PC-9 (cell line): Measurements from ENCODE around the gene DCP2. TPM values are rescaled to one million over a fixed set of nuclear protein-coding genes. Genes with fewer than 3 reads are reported as not detected.

Experiments used
- BruUV-seq: library from RNA; stranded (reverse); fragments of 400-500 nt; replicated peaks from 2 replicates; lab custom pipeline; 2021; lab: Mats Ljungman, UMichigan
- CTCF ChIA-PET: fragments of 300-600 bp; sonication (Branson Sonifier 250); formaldehyde crosslinking; loops from one replicate; lab custom pipeline; 2022; ENCODE audit warnings: antibody characterized with exemption; lab: Charles Lee
- POLR2A ChIA-PET: fragments of 300-600 bp; sonication (Branson Sonifier 250); formaldehyde crosslinking; loops from one replicate; lab custom pipeline; 2022; ENCODE audit warnings: antibody characterized with exemption; ENCODE audit not compliant: unreplicated experiment; lab: Charles Lee
- DNase-seq, 2 experiments: peaks; one replicate each; pipeline versions ENCODE4 v3.0.0 to v3.0.0-alpha.2; 2015 to 2022; ENCODE audit warnings: mixed read lengths in 1 of 2
- H2AFZ ChIP-seq: fragments of 200-600 bp; sonication (generic); 2 replicates; pipeline ENCODE4 v1.8.1; 2017; ENCODE audit warnings: antibody characterized with exemption
- H3F3A ChIP-seq: fragments of 200-600 bp; sonication (generic); 2 replicates; pipeline ENCODE4 v1.8.1; 2017; ENCODE audit warnings: antibody characterized with exemption, mild to moderate bottlenecking, low read depth; ENCODE audit not compliant: insufficient read depth
- H3K27ac ChIP-seq: fragments of 200-600 bp; sonication (generic); 2 replicates; pipeline ENCODE4 v1.6.1; 2016; ENCODE audit warnings: mixed run types
- H3K27me3 ChIP-seq: fragments of 200-600 bp; sonication (generic); 2 replicates; pipeline ENCODE4 v1.6.1; 2016; ENCODE audit warnings: low read depth, mixed run types; ENCODE audit not compliant: insufficient read depth
- H3K36me3 ChIP-seq: fragments of 200-600 bp; sonication (generic); 2 replicates; pipeline ENCODE4 v1.6.1; 2016; ENCODE audit warnings: low read depth, mixed run types
- H3K4me1 ChIP-seq: fragments of 200-600 bp; sonication (generic); replicated peaks from 2 replicates; pipeline ENCODE4 v1.6.1; 2016; ENCODE audit warnings: mixed run types; ENCODE audit not compliant: insufficient read depth
- H3K4me2 ChIP-seq: fragments of 200-600 bp; sonication (generic); 2 replicates; pipeline ENCODE4 v1.6.1; 2017; ENCODE audit warnings: mixed run types
- H3K4me3 ChIP-seq: fragments of 200-600 bp; sonication (generic); 2 replicates; pipeline ENCODE4 v1.6.1; 2016; ENCODE audit warnings: mixed run types
- H3K79me2 ChIP-seq: fragments of 200-600 bp; sonication (generic); 2 replicates; pipeline ENCODE4 v1.6.1; 2017; ENCODE audit warnings: low read depth, mixed run types
- H3K9me2 ChIP-seq: fragments of 200-600 bp; sonication (generic); 2 replicates; pipeline ENCODE4 v1.8.1; 2017; ENCODE audit warnings: mild to moderate bottlenecking; ENCODE audit not compliant: insufficient read depth
- H3K9me3 ChIP-seq: fragments of 200-600 bp; sonication (generic); 2 replicates; pipeline ENCODE4 v1.8.1; 2016; ENCODE audit warnings: low read depth; ENCODE audit not compliant: insufficient read depth
- H4K20me1 ChIP-seq: fragments of 200-600 bp; sonication (generic); 2 replicates; pipeline ENCODE4 v1.8.1; 2017; ENCODE audit not compliant: insufficient read depth
- EZH2 ChIP-seq: fragments of 200-600 bp; sonication (generic); IDR thresholded peaks from 2 replicates; pipeline ENCODE4 v1.8.0; 2017; ENCODE audit warnings: antibody characterized with exemption, low read depth
- intact Hi-C: fragments of 100-400 bp; cut with micrococcal nuclease; formaldehyde crosslinking; loops from one replicate; pipeline ENCODE4 v1.10.0; 2022; ENCODE audit not compliant: unreplicated experiment
- total RNA-seq: library from RNA; stranded (reverse); gene quantifications from 2 replicates; pipeline ENCODE4 v1.2.3, GENCODE V29; 2021
- TF ChIP-seq, protein P1 (sequence below): fragments of 200-600 bp; sonication (generic); conservative IDR thresholded peaks from 2 replicates; pipeline ENCODE4 v1.6.1; 2017; ENCODE audit warnings: mixed run types, antibody characterized with exemption, mild to moderate bottlenecking, moderate library complexity

Gene DCP2
- total RNA-seq, 1 experiment from 2014 or later: 45.6 TPM

DNA sequence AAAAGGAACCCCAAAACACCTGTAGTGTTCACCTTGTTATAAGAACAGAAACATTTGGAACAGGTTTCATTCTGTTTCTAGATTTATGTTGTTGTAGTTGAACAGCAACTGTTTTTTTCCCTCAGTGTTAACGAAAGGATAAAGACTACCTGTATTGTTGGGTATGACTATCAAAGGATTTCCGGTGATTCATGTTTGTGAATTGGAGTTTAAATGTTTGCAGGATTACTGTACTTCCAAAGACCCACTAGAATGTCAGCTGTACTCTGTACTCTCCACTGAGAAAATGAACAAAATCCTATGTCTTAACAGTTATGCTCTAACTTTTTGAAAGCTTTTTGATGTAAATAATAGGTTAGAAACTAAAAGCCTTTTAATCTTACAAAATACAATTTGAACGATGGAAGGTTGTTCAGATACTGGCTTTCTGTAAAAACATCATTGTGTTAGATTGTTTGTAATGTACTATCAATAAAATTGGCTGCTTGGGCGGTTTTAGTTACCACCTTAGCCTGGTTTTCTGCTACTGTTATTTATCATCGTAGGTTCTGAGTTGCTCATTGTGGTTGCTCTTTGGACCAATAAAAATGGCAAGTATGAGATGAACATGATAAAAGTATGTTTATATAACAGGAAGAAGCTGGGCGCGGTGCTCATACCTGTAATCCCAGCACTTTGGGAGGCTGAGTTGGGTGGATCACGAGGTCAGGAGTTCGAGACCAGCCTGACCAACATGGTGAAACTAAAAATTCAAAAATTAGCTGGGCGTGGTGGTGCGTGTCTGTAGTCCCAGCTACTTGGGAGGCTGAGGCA, 44.1 kb downstream of the DCP2 start:
- Histone ChIP-seq H3K27me3 (no peaks in the 10 kb centered on the region), H3K36me3 (peaks cover 11% of the 10 kb centered on the region; the same call in 1 of the 2 replicates), H3K9me3 (no peaks in the 10 kb centered on the region), H3K9me2 (no peaks in the 10 kb centered on the region), H3K4me2 (no peak overlapping the region), H3K4me3 (no peak overlapping the region), H3K27ac (no peak overlapping the region), H2AFZ (no peak overlapping the region), H3K79me2 (no peaks in the 10 kb centered on the region), H4K20me1 (no peaks in the 10 kb centered on the region; the same call in none of the 2 replicates), H3F3A (no peaks in the 10 kb centered on the region; the same call in 1 of the 2 replicates), H3K4me1 (no peaks in the 10 kb centered on the region)
- ChIA-PET CTCF (no interaction called here), POLR2A (interaction anchor here (0.7 kb wide), 1 partner anchor 278 kb away, joined by 4 read pairs; no protein-coding TSS in a partner anchor)
- no TSS peak for BruUV-seq
- no peak for TF ChIP-seq EZH2
- TF ChIP-seq, protein P1, sequence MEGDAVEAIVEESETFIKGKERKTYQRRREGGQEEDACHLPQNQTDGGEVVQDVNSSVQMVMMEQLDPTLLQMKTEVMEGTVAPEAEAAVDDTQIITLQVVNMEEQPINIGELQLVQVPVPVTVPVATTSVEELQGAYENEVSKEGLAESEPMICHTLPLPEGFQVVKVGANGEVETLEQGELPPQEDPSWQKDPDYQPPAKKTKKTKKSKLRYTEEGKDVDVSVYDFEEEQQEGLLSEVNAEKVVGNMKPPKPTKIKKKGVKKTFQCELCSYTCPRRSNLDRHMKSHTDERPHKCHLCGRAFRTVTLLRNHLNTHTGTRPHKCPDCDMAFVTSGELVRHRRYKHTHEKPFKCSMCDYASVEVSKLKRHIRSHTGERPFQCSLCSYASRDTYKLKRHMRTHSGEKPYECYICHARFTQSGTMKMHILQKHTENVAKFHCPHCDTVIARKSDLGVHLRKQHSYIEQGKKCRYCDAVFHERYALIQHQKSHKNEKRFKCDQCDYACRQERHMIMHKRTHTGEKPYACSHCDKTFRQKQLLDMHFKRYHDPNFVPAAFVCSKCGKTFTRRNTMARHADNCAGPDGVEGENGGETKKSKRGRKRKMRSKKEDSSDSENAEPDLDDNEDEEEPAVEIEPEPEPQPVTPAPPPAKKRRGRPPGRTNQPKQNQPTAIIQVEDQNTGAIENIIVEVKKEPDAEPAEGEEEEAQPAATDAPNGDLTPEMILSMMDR: no peak
- no peak for DNase-seq
- intact Hi-C loops: loop anchor here (1.0 kb wide), 1 partner anchor 27 kb away; no protein-coding TSS in a partner anchor

DNA sequence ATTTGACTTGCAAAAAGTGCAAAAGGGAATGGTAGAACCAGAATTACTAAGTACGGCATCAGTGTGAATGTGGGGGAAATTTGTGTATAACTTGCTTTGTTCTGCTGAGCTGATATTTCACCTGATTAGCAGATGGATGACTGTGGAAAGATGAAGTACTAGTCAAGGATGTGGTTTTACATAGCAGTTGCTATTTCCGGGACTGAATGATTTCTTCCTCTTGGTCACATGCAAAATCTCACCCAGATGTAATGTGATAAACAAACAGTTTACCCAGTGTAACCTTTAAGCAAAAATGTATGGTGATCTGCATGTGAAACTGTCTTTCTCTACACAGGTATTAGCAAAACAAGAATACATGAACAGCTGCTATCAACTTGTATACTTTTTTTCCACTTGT, 46.1 kb downstream of the DCP2 start:
- intact Hi-C loops: no loop called here

GRCh38 chr5:113024076-113024697, 47.6 kb downstream of the DCP2 start:
- Histone ChIP-seq H3K4me1 (no peaks in the 10 kb centered on the region), H3F3A (no peaks in the 10 kb centered on the region; the same call in 1 of the 2 replicates), H3K9me3 (no peaks in the 10 kb centered on the region), H3K27me3 (no peaks in the 10 kb centered on the region), H2AFZ (no peak overlapping the region), H3K9me2 (no peaks in the 10 kb centered on the region), H3K4me3 (no peak overlapping the region), H3K79me2 (no peaks in the 10 kb centered on the region), H3K36me3 (peaks cover 6% of the 10 kb centered on the region; the same call in 1 of the 2 replicates), H3K4me2 (no peak overlapping the region), H4K20me1 (no peaks in the 10 kb centered on the region; the same call in 1 of the 2 replicates), H3K27ac (no peak overlapping the region)
- intact Hi-C loops: no loop called here
- ChIA-PET POLR2A (interaction anchor here (0.6 kb wide), 2 partner anchors 48 to 146 kb away, joined by 3 to 8 read pairs; no protein-coding TSS in a partner anchor), CTCF (no interaction called here)
- TF ChIP-seq, protein P1: no peak
- TF ChIP-seq EZH2: no peak
- BruUV-seq: no TSS peak
- DNase-seq: no peak

More for the DNA sequence above, 46.1 kb downstream of the DCP2 start:
- BruUV-seq: no TSS peak
- TF ChIP-seq EZH2: no peak
- TF ChIP-seq, protein P1: no peak
- no peak overlapping the region for H3K4me3 ChIP-seq
- H2AFZ ChIP-seq: no peak overlapping the region
- no peaks in the 10 kb centered on the region for H3K4me1 ChIP-seq
- H3K9me3 ChIP-seq: no peaks in the 10 kb centered on the region
- H3F3A ChIP-seq: no peaks in the 10 kb centered on the region; the same call in 1 of the 2 replicates
- DNase-seq: no peak
- no peak overlapping the region for H3K4me2 ChIP-seq
- H3K79me2 ChIP-seq: no peaks in the 10 kb centered on the region
- ChIA-PET CTCF (no interaction called here), POLR2A (no interaction called here)
- H3K27ac ChIP-seq: no peak overlapping the region
- no peaks in the 10 kb centered on the region for H3K9me2 ChIP-seq
- H3K36me3 ChIP-seq: peaks cover 11% of the 10 kb centered on the region; the same call in 1 of the 2 replicates
- H4K20me1 ChIP-seq: no peaks in the 10 kb centered on the region; the same call in 1 of the 2 replicates
- H3K27me3 ChIP-seq: no peaks in the 10 kb centered on the region
